ENCODE data around the gene MRPL51.

DNA sequence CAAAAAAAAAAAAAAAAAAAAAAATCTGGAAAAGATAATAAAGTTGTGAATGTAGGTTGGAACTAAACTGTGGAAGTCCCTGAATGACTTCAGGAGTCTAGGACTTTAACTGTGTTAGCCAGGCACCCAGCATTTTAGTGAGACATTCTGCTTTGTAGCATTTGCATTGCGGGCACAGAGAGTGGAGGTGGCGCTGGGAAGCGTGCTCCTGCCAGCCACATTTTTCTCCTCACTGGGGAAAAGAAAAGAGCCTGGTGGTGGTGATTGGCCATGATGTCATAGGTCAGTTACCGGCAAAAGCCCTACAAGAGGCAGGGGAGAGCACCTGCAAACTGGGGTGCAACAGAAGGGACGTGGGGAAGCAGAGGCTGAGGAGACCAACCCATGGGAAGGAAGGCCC lies 31.6 kb upstream of the MRPL51 start:
- TF ChIP-seq, protein P1, sequence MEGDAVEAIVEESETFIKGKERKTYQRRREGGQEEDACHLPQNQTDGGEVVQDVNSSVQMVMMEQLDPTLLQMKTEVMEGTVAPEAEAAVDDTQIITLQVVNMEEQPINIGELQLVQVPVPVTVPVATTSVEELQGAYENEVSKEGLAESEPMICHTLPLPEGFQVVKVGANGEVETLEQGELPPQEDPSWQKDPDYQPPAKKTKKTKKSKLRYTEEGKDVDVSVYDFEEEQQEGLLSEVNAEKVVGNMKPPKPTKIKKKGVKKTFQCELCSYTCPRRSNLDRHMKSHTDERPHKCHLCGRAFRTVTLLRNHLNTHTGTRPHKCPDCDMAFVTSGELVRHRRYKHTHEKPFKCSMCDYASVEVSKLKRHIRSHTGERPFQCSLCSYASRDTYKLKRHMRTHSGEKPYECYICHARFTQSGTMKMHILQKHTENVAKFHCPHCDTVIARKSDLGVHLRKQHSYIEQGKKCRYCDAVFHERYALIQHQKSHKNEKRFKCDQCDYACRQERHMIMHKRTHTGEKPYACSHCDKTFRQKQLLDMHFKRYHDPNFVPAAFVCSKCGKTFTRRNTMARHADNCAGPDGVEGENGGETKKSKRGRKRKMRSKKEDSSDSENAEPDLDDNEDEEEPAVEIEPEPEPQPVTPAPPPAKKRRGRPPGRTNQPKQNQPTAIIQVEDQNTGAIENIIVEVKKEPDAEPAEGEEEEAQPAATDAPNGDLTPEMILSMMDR (IDR thresholded peaks at IDR 0.05): no peak
- TF ChIP-seq POLR2A (IDR thresholded peaks at IDR 0.05): no peak
